H1 (cell line): ENCODE results near the gene ADAMTS14. TPM values are rescaled to one million over a fixed set of nuclear protein-coding genes. Genes with fewer than 3 reads are reported as not detected.

Experiments used
- CTCF ChIA-PET: fragments of 300-600 bp; sonication (Branson Sonifier 250); formaldehyde crosslinking; loops from one replicate; lab custom pipeline; 2021; ENCODE audit not compliant: partially characterized antibody; lab: Charles Lee
- POLR2A ChIA-PET: fragments of 300-600 bp; sonication (Branson Sonifier 250); formaldehyde crosslinking; loops from one replicate; lab custom pipeline; 2021; ENCODE audit warnings: inconsistent platforms; ENCODE audit not compliant: partially characterized antibody; lab: Charles Lee
- DNase-seq, 2 experiments: peaks; one replicate each; pipeline versions ENCODE4 v3.0.0 to v3.0.0-alpha.2; 2010 to 2022; ENCODE audit warnings: low spot score in 2 of 2, low read depth in 1 of 2, mixed read lengths in 1 of 2
- FAIRE-seq: peaks from 2 replicates; lab custom pipeline; 2011; peaks lifted over from hg19 to GRCh38; lab: Jason Lieb, UNC
- H2AFZ ChIP-seq: 2 replicates; pipeline ENCODE4 v1.8.1; 2012; ENCODE audit warnings: low read length, inconsistent platforms
- H2AK5ac ChIP-seq: 2 replicates; pipeline ENCODE4 v1.6.1; 2013; ENCODE audit warnings: low read depth, low read length
- H2BK120ac ChIP-seq: replicated peaks from 2 replicates; pipeline ENCODE3; 2013; ENCODE audit warnings: low read depth, low read length, inconsistent platforms
- H2BK12ac ChIP-seq: 2 replicates; pipeline ENCODE4 v1.6.1; 2013; ENCODE audit warnings: low read depth, low read length
- H2BK15ac ChIP-seq: 2 replicates; pipeline ENCODE4 v1.6.1; 2013; ENCODE audit warnings: low read length
- H2BK20ac ChIP-seq: 2 replicates; pipeline ENCODE4 v1.6.1; 2013; ENCODE audit warnings: low read length
- H2BK5ac ChIP-seq: 2 replicates; pipeline ENCODE4 v1.6.1; 2013; ENCODE audit warnings: low read depth, low read length
- H3K14ac ChIP-seq: 2 replicates; pipeline ENCODE4 v1.6.1; 2013; ENCODE audit warnings: inconsistent platforms; ENCODE audit not compliant: insufficient read length
- H3K18ac ChIP-seq: 2 replicates; pipeline ENCODE4 v1.6.1; 2013; ENCODE audit warnings: low read length; ENCODE audit errors: extremely low read depth
- H3K23ac ChIP-seq: 2 replicates; pipeline ENCODE4 v1.6.1; 2013; ENCODE audit warnings: inconsistent platforms; ENCODE audit not compliant: insufficient read length
- H3K23me2 ChIP-seq: 2 replicates; pipeline ENCODE4 v1.6.1; 2013; ENCODE audit warnings: low read depth, low read length
- H3K27ac ChIP-seq: 2 replicates; pipeline ENCODE4 v1.6.1; 2011; ENCODE audit warnings: low read depth, low read length, inconsistent platforms
- H3K27me3 ChIP-seq, 4 experiments: replicated peaks in 1 of 4; 1 replicate in 1 of 4; 2 replicates in 3 of 4; pipeline versions ENCODE4 v1.6.1 to v1.8.1; 2011 to 2013; ENCODE audit warnings: low read length in 3 of 4, mild to moderate bottlenecking in 3 of 4, inconsistent platforms in 2 of 4, mixed read lengths in 2 of 4, moderate library complexity in 1 of 4; ENCODE audit not compliant: control insufficient read depth in 3 of 4, insufficient read depth in 3 of 4; ENCODE audit errors: extremely low read depth in 1 of 4
- H3K36me3 ChIP-seq, 4 experiments: 2 replicates each; pipeline versions ENCODE4 v1.6.1 to v1.8.1; 2011 to 2013; ENCODE audit warnings: mild to moderate bottlenecking in 4 of 4, low read length in 3 of 4, moderate library complexity in 2 of 4, control low read depth in 1 of 4, inconsistent platforms in 1 of 4; ENCODE audit not compliant: insufficient read depth in 4 of 4, control insufficient read depth in 2 of 4
- H3K4ac ChIP-seq: replicated peaks from 2 replicates; pipeline ENCODE3; 2013; ENCODE audit warnings: low read length, low read depth, mixed read lengths, inconsistent platforms; ENCODE audit not compliant: insufficient read length
- H3K4me1 ChIP-seq, 4 experiments: replicated peaks in 1 of 4; 1 replicate in 1 of 4; 2 replicates in 3 of 4; pipeline versions ENCODE4 v1.6.1 to v1.8.1; 2011 to 2013; ENCODE audit warnings: low read length in 3 of 4, inconsistent platforms in 2 of 4, mixed read lengths in 1 of 4; ENCODE audit not compliant: insufficient read depth in 4 of 4, control insufficient read depth in 3 of 4
- H3K4me2 ChIP-seq, 2 experiments: 2 replicates each; pipeline versions ENCODE4 v1.6.1 to v1.8.1; 2011 to 2013; ENCODE audit warnings: low read depth in 2 of 2, low read length in 2 of 2, control low read depth in 1 of 2, inconsistent platforms in 1 of 2, mild to moderate bottlenecking in 1 of 2; ENCODE audit not compliant: insufficient read depth in 1 of 2
- H3K4me3 ChIP-seq, 4 experiments: fragments of 200-600, 300-600 bp in 1 of 4; sonication (generic), shearing (Covaris generic), sonication (Bioruptor Twin) in 1 of 4; 2 replicates each; pipeline versions ENCODE4 v1.5.1 to v1.8.1; 2011 to 2016; ENCODE audit warnings: low read length in 4 of 4, low read depth in 3 of 4, control low read depth in 2 of 4, inconsistent platforms in 2 of 4, mild to moderate bottlenecking in 2 of 4, mixed read lengths in 1 of 4, moderate library complexity in 1 of 4; ENCODE audit not compliant: insufficient read depth in 2 of 4; ENCODE audit errors: extremely low read depth in 1 of 4
- H3K56ac ChIP-seq: replicated peaks from 2 replicates; pipeline ENCODE3; 2013; ENCODE audit warnings: low read depth, mild to moderate bottlenecking, mixed read lengths, low read length, inconsistent platforms; ENCODE audit not compliant: insufficient read length
- H3K79me1 ChIP-seq: 2 replicates; pipeline ENCODE4 v1.6.1; 2013; ENCODE audit warnings: low read depth, low read length, control low read depth
- H3K79me2 ChIP-seq, 2 experiments: 2 replicates each; pipeline versions ENCODE4 v1.6.1 to v1.8.1; 2012 to 2013; ENCODE audit warnings: low read length in 2 of 2, mild to moderate bottlenecking in 2 of 2, inconsistent platforms in 1 of 2; ENCODE audit not compliant: insufficient read depth in 2 of 2, control insufficient read depth in 1 of 2
- H3K9ac ChIP-seq, 4 experiments: replicated peaks in 1 of 4; 1 replicate in 1 of 4; 2 replicates in 3 of 4; pipeline versions ENCODE4 v1.6.1 to v1.8.1; 2011 to 2013; ENCODE audit warnings: low read depth in 3 of 4, low read length in 3 of 4, control low read depth in 2 of 4, mild to moderate bottlenecking in 2 of 4, moderate library complexity in 2 of 4, inconsistent platforms in 1 of 4; ENCODE audit errors: extremely low read depth in 1 of 4
- H3K9me3 ChIP-seq, 2 experiments: 2 replicates each; pipeline versions ENCODE4 v1.6.1 to v1.8.1; 2012 to 2013; ENCODE audit warnings: mild to moderate bottlenecking in 2 of 2, moderate library complexity in 2 of 2, control low read depth in 1 of 2, inconsistent platforms in 1 of 2, low read depth in 1 of 2, low read length in 1 of 2, mixed read lengths in 1 of 2; ENCODE audit not compliant: insufficient read depth in 2 of 2
- H4K20me1 ChIP-seq, 2 experiments: replicated peaks in 1 of 2; 2 replicates each; pipeline versions ENCODE3 to v1.8.1; 2011 to 2013; ENCODE audit warnings: inconsistent platforms in 2 of 2, low read length in 2 of 2, mild to moderate bottlenecking in 1 of 2; ENCODE audit not compliant: insufficient read depth in 2 of 2, control insufficient read depth in 1 of 2
- H4K5ac ChIP-seq: 2 replicates; pipeline ENCODE4 v1.6.1; 2013; ENCODE audit warnings: low read length, low read depth, mixed read lengths, inconsistent platforms; ENCODE audit not compliant: insufficient read length
- H4K8ac ChIP-seq: 2 replicates; pipeline ENCODE4 v1.8.0; 2013; ENCODE audit warnings: mild to moderate bottlenecking, moderate library complexity, low read length, inconsistent platforms; ENCODE audit not compliant: insufficient read depth; ENCODE audit errors: extremely low read depth
- H4K91ac ChIP-seq: replicated peaks from 2 replicates; pipeline ENCODE3; 2013; ENCODE audit warnings: low read length, mixed read lengths, inconsistent platforms; ENCODE audit not compliant: insufficient read length
- ASH2L ChIP-seq: fragments of 200-600, 300-600 bp; sonication (generic); IDR thresholded peaks from one replicate; pipeline ENCODE4 v1.7.1; 2017; ENCODE audit warnings: low read length
- SP4 ChIP-seq: IDR thresholded peaks from 2 replicates; pipeline ENCODE4 v1.6.1; 2012; ENCODE audit warnings: low read length, inconsistent platforms
- WGBS, 2 experiments: shearing (Covaris generic) in 1 of 2; methylation state at CpG; one replicate each; pipeline versions ENCODE4 v1.1.6 to v1.1.7; 2013 to 2015; ENCODE audit warnings: low lambda C conversion rate in 2 of 2, mixed read lengths in 2 of 2, inconsistent platforms in 1 of 2, low coverage in 1 of 2, missing lambda C conversion rate in 1 of 2; ENCODE audit not compliant: insufficient replicate concordance in 2 of 2, insufficient coverage in 1 of 2, insufficient read length in 1 of 2; ENCODE audit errors: extremely low coverage in 1 of 2, missing lambda C conversion rate in 1 of 2; 5-methylcytosine and 5-hydroxymethylcytosine counted together
- polyA plus RNA-seq, 7 experiments: library from polyadenylated mRNA; depleted of rRNA in 3 of 7; stranded (reverse) in 5 of 7; unstranded in 2 of 7; fragments of >200 nt in 5 of 7; fragments of 200-250 nt in 2 of 7; gene quantifications; 1 replicate in 5 of 7; 2 replicates in 1 of 7; 4 replicates in 1 of 7; pipeline versions ENCODE4 v1.2.1 to v1.2.3, GENCODE V29; 2011 to 2013; ENCODE audit warnings: missing spikeins in 2 of 7, mixed read lengths in 2 of 7
- total RNA-seq: library from RNA; stranded (reverse); fragmentation: NEBNext Ultra II Directional; extraction: Animal tissue kit (Norgen Biotek cat#: 25700); gene quantifications from 2 replicates; pipeline ENCODE4 v1.2.1, GENCODE V29; 2021

Gene ADAMTS14
- total and polyA plus RNA-seq, 2 of the 8 experiments (the other 6 are each of a cell fraction or from before 2014, with no cell fraction given) = 2.0 to 2.3 TPM

DNA sequence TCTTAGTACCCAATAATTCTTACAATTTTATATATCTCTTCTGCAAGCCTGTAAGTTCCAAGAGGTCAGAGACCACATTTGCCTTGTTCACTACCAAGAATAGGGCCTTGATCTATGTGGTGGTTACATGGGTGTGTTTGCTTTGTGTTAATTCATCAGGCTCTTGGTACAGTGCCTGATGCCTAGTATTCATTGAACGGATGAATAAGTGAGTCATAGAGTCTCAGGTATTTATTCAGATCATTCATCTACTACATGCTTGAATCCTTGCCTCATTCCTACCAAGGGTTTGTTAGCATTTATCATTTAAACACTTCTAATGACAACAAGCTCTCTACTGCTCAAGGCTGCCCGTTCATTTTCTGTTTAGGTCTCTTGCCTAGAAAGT, 132.1 kb downstream of the ADAMTS14 start:
- no peaks in the 10 kb centered on the region for H3K79me2 ChIP-seq
- no peak for FAIRE-seq
- TF ChIP-seq SP4 (no peak), ASH2L (no peak)

More for the DNA sequence above, 132.1 kb downstream of the ADAMTS14 start:
- WGBS, 2 experiments = 93% methylated on average over 2 of the region's 2 CpGs; no CpG with 5 or more reads in 1 of the 2 experiments
- no peak overlapping the region for H2BK12ac ChIP-seq
- no peak overlapping the region for H3K4ac ChIP-seq
- ChIA-PET POLR2A (interaction anchor here (0.8 kb wide), 1 partner anchor 9 kb away, joined by 3 read pairs; no protein-coding TSS in a partner anchor), CTCF (interaction anchor here (1.1 to 1.8 kb wide), 5 partner anchors 11 to 156 kb away, joined by 3 to 6 read pairs (median 3); partner anchors contain the start of gene SGPL1)
- H3K23me2 ChIP-seq = no peaks in the 10 kb centered on the region; the same call in 1 of the 2 replicates
- no peak overlapping the region for H3K23ac ChIP-seq
- no peak overlapping the region for H2AK5ac ChIP-seq
- no peak overlapping the region for H2BK120ac ChIP-seq
- no peak overlapping the region for H2BK20ac ChIP-seq
- no peaks in the 10 kb centered on the region for H3K9me3 ChIP-seq
- no peaks in the 10 kb centered on the region; a peak in 1 of 7 replicates for H3K27me3 ChIP-seq
- H3K14ac ChIP-seq = no peak overlapping the region
- no peak overlapping the region for H2BK15ac ChIP-seq
- H4K8ac ChIP-seq = no peak overlapping the region
- no peaks in the 10 kb centered on the region for H4K20me1 ChIP-seq
- peaks cover 0 to 5% (median under 1%) of the 10 kb centered on the region in 4 experiments; a peak in 3 of 7 replicates for H3K4me1 ChIP-seq
- no peaks in the 10 kb centered on the region for H3K79me1 ChIP-seq
- no peak for DNase-seq
- no peak overlapping the region for H3K4me2 ChIP-seq
- H4K5ac ChIP-seq = no peak overlapping the region
- H3K4me3 ChIP-seq = no peak overlapping the region
- no peak overlapping the region for H3K27ac ChIP-seq
- no peak overlapping the region for H3K56ac ChIP-seq
- no peak overlapping the region for H3K9ac ChIP-seq
- H3K18ac ChIP-seq = no peak overlapping the region
- no peak overlapping the region for H2BK5ac ChIP-seq
- no peak overlapping the region for H4K91ac ChIP-seq
- no peak overlapping the region for H2AFZ ChIP-seq
- no peaks in the 10 kb centered on the region for H3K36me3 ChIP-seq
